Trophoblast cell (in vitro differentiated cells and primary cell): Measurements from ENCODE around the gene PPP1R11.

Source experiments
- DNase-seq, 2 donors: peaks; one replicate each; pipeline ENCODE4 v3.0.0-alpha.2; 2016
- H2AFZ ChIP-seq: 2 replicates; pipeline ENCODE4 v1.6.1; 2013; ENCODE audit warnings: low read length, moderate library complexity, mild to moderate bottlenecking; ENCODE audit not compliant: insufficient read depth, poor library complexity
- H2AK5ac ChIP-seq: 2 replicates; pipeline ENCODE4 v1.6.1; 2013; ENCODE audit warnings: mild to moderate bottlenecking, low read length
- H2BK120ac ChIP-seq: 2 replicates; pipeline ENCODE4 v1.6.1; 2013; ENCODE audit warnings: low read length, mild to moderate bottlenecking, moderate library complexity; ENCODE audit not compliant: insufficient read depth, poor library complexity
- H2BK12ac ChIP-seq: 2 replicates; pipeline ENCODE4 v1.6.1; 2013; ENCODE audit warnings: mild to moderate bottlenecking, low read length, moderate library complexity
- H2BK5ac ChIP-seq: 2 replicates; pipeline ENCODE4 v1.6.1; 2013; ENCODE audit warnings: low read length, low read depth, moderate library complexity, mild to moderate bottlenecking; ENCODE audit not compliant: poor library complexity
- H3K14ac ChIP-seq: 2 replicates; pipeline ENCODE4 v1.6.1; 2013; ENCODE audit warnings: mild to moderate bottlenecking, low read length
- H3K18ac ChIP-seq: 2 replicates; pipeline ENCODE4 v1.6.1; 2013; ENCODE audit warnings: mild to moderate bottlenecking, low read length
- H3K23ac ChIP-seq: 2 replicates; pipeline ENCODE4 v1.6.1; 2013; ENCODE audit warnings: low read length
- H3K27ac ChIP-seq: 2 replicates; pipeline ENCODE4 v1.5.1; 2013; ENCODE audit warnings: low read depth, mild to moderate bottlenecking, inconsistent platforms, low read length, moderate library complexity
- H3K27me3 ChIP-seq: 2 replicates; pipeline ENCODE4 v1.6.1; 2013; ENCODE audit warnings: inconsistent platforms, mild to moderate bottlenecking, low read length, moderate library complexity; ENCODE audit not compliant: insufficient read depth
- H3K36me3 ChIP-seq, 2 experiments: 1 replicate in 1 of 2; 2 replicates in 1 of 2; pipeline ENCODE4 v1.6.1; 2013; ENCODE audit warnings: low read length in 2 of 2, mild to moderate bottlenecking in 2 of 2, moderate library complexity in 1 of 2; ENCODE audit not compliant: insufficient read depth in 2 of 2, control insufficient read depth in 1 of 2
- H3K4ac ChIP-seq: 2 replicates; pipeline ENCODE4 v1.6.1; 2013; ENCODE audit warnings: low read depth, mild to moderate bottlenecking, low read length, moderate library complexity
- H3K4me1 ChIP-seq, 2 experiments: 1 replicate in 1 of 2; 2 replicates in 1 of 2; pipeline ENCODE4 v1.6.1; 2013; ENCODE audit warnings: low read length in 2 of 2, mild to moderate bottlenecking in 2 of 2, moderate library complexity in 1 of 2; ENCODE audit not compliant: insufficient read depth in 2 of 2, control insufficient read depth in 1 of 2
- H3K4me2 ChIP-seq: 2 replicates; pipeline ENCODE4 v1.6.1; 2013; ENCODE audit warnings: inconsistent platforms, mild to moderate bottlenecking, low read length, moderate library complexity
- H3K4me3 ChIP-seq: 2 replicates; pipeline ENCODE4 v1.5.1; 2013; ENCODE audit warnings: mild to moderate bottlenecking, low read depth, low read length, inconsistent platforms
- H3K79me1 ChIP-seq: one replicate; pipeline ENCODE4 v1.6.1; 2013; ENCODE audit warnings: low read length
- H3K79me2 ChIP-seq: 2 replicates; pipeline ENCODE4 v1.6.1; 2013; ENCODE audit warnings: low read length, mild to moderate bottlenecking; ENCODE audit not compliant: control insufficient read depth, insufficient read depth, poor library complexity
- H3K9ac ChIP-seq: 2 replicates; pipeline ENCODE4 v1.6.1; 2013; ENCODE audit warnings: mild to moderate bottlenecking, low read length
- H3K9me3 ChIP-seq: 2 replicates; pipeline ENCODE4 v1.6.1; 2013; ENCODE audit warnings: low read depth, mild to moderate bottlenecking, control low read depth, inconsistent platforms, low read length; ENCODE audit not compliant: insufficient read depth
- H4K12ac ChIP-seq: 2 replicates; pipeline ENCODE4 v1.6.1; 2013; ENCODE audit warnings: low read depth, mild to moderate bottlenecking, low read length, moderate library complexity
- H4K8ac ChIP-seq: 2 replicates; pipeline ENCODE4 v1.6.1; 2013; ENCODE audit warnings: low read depth, mild to moderate bottlenecking, low read length, moderate library complexity
- H4K91ac ChIP-seq: one replicate; pipeline ENCODE4 v1.6.1; 2013; ENCODE audit warnings: low read depth, mild to moderate bottlenecking, low read length, moderate library complexity
- WGBS: extraction: QIAGEN DNeasy Blood & Tissue Kit; methylation state at CpG from one replicate; pipeline ENCODE4 v1.1.7; 2013; ENCODE audit warnings: missing lambda C conversion rate; ENCODE audit not compliant: insufficient read length, insufficient coverage; ENCODE audit errors: extremely low coverage; 5-methylcytosine and 5-hydroxymethylcytosine counted together

Gene PPP1R11

GRCh38 chr6:30112402-30112994 lies 45.5 kb downstream of the PPP1R11 start:
- Histone ChIP-seq H2BK5ac (no peak overlapping the region), H3K27me3 (no peaks in the 10 kb centered on the region), H3K9ac (no peak overlapping the region), H3K18ac (no peak overlapping the region), H2AK5ac (no peak overlapping the region), H3K27ac (no peak overlapping the region), H3K36me3 (no peaks in the 10 kb centered on the region), H4K8ac (no peak overlapping the region), H3K4me3 (no peak overlapping the region), H3K4me1 (no peaks in the 10 kb centered on the region), H3K4me2 (no peak overlapping the region), H3K23ac (no peak overlapping the region), H2BK12ac (no peak overlapping the region), H3K79me2 (no peaks in the 10 kb centered on the region), H2AFZ (no peak overlapping the region), H4K12ac (no peak overlapping the region), H3K14ac (no peak overlapping the region), H3K79me1 (no peaks in the 10 kb centered on the region), H3K4ac (no peak overlapping the region), H4K91ac (no peak overlapping the region), H2BK120ac (no peak overlapping the region), H3K9me3 (no peaks in the 10 kb centered on the region)
- WGBS, result no CpG with 5 or more reads among the region's 10 CpGs
- DNase-seq, result no peak

DNA sequence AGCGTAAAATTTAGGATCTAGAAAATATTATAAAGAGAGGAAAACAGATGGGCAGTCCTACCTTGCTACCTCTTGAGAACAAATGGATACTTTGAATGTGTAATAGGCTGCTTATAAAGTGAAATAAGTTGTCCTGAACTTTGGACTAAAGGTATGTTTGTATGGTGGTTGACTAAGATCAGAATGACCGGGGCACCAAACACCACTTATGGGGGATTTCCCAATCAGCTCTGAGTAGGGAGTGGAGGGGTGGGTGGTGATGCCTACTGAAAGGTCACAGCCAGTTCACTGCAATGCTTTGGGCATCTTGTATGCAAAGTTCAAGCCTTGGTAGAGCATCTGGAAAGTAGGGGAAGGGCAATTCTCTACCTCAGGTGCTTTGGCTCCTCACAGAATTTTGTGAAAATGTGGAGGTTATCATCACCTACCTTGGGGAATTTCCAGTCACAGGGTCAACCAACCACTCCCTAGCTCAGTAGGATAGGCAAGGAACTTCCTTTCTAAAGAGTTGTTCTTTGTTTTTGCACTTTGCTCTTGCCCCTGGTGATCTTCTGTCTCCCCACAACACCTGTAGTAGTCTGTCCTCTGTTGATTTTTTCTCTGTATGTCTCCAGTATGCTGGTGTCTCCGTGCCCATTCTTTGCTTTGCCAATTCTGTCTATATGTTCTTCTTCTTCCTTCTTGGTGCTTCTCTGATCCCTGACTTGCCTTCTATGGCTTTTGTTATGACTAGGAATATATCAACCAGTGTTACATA lies 46.2 kb downstream of the PPP1R11 start, which contains the start of gene TRIM31:
TRIM31 (minus strand) TSS at position 88 of the 757 bp plus-strand sequence. CDS start 285 bp downstream, outside the sequence.
- H3K79me1 ChIP-seq, result no peaks in the 10 kb centered on the region
- no peaks in the 10 kb centered on the region for H3K27me3 ChIP-seq
- H3K14ac ChIP-seq, result no peak within 1 kb of the TSS
- no peak for DNase-seq
- no peak within 1 kb of the TSS for H3K4ac ChIP-seq
- no peaks in the 10 kb centered on the region for H3K36me3 ChIP-seq
- H3K79me2 ChIP-seq, result no peaks in the 10 kb centered on the region
- no peak within 1 kb of the TSS for H3K23ac ChIP-seq
- H2BK12ac ChIP-seq, result no peak within 1 kb of the TSS
- H2BK120ac ChIP-seq, result no peak within 1 kb of the TSS
- H2BK5ac ChIP-seq, result no peak within 1 kb of the TSS
- H3K27ac ChIP-seq, result no peak within 1 kb of the TSS
- no peak within 1 kb of the TSS for H4K8ac ChIP-seq
- 100% methylated on average over 1 of the region's 3 CpGs for WGBS
- H3K4me2 ChIP-seq, result no peak within 1 kb of the TSS
- H3K18ac ChIP-seq, result no peak within 1 kb of the TSS
- H2AK5ac ChIP-seq, result no peak within 1 kb of the TSS
- H3K4me1 ChIP-seq, result no peaks in the 10 kb centered on the region
- no peak within 1 kb of the TSS for H4K91ac ChIP-seq
- H2AFZ ChIP-seq, result no peak within 1 kb of the TSS
- H3K9me3 ChIP-seq, result no peaks in the 10 kb centered on the region
- no peak within 1 kb of the TSS for H4K12ac ChIP-seq
- H3K9ac ChIP-seq, result no peak within 1 kb of the TSS
- no peak within 1 kb of the TSS for H3K4me3 ChIP-seq

- Histone ChIP-seq H3K4me1 (no peaks in the 10 kb centered on the region), H3K9me3 (no peaks in the 10 kb centered on the region), H3K9ac (no peak overlapping the region), H3K4me2 (no peak overlapping the region), H2AFZ (no peak overlapping the region), H3K79me1 (no peaks in the 10 kb centered on the region), H3K27me3 (no peaks in the 10 kb centered on the region), H3K27ac (no peak overlapping the region), H4K91ac (no peak overlapping the region), H3K23ac (no peak overlapping the region), H4K12ac (no peak overlapping the region), H3K79me2 (no peaks in the 10 kb centered on the region), H2BK120ac (no peak overlapping the region), H3K4ac (no peak overlapping the region), H4K8ac (no peak overlapping the region), H2BK12ac (no peak overlapping the region), H2BK5ac (no peak overlapping the region), H2AK5ac (no peak overlapping the region), H3K36me3 (no peaks in the 10 kb centered on the region), H3K4me3 (no peak overlapping the region), H3K14ac (no peak overlapping the region), H3K18ac (no peak overlapping the region)
- DNase-seq, result no peak
- WGBS, result no CpG with 5 or more reads among the region's 1 CpG
These were observed 46.8 kb downstream of the PPP1R11 start for GRCh38 chr6:30113841-30114240.

GRCh38 chr6:30116724-30117123 lies 49.7 kb downstream of the PPP1R11 start:
- H2BK5ac ChIP-seq, result no peak overlapping the region
- H3K4me2 ChIP-seq, result no peak overlapping the region
- no peaks in the 10 kb centered on the region for H3K9me3 ChIP-seq
- H4K8ac ChIP-seq, result no peak overlapping the region
- H4K91ac ChIP-seq, result no peak overlapping the region
- no peak overlapping the region for H3K14ac ChIP-seq
- no peaks in the 10 kb centered on the region for H3K27me3 ChIP-seq
- no peak overlapping the region for H2BK120ac ChIP-seq
- DNase-seq, result no peak
- no peak overlapping the region for H3K4ac ChIP-seq
- no peak overlapping the region for H2BK12ac ChIP-seq
- H2AFZ ChIP-seq, result no peak overlapping the region
- H3K27ac ChIP-seq, result no peak overlapping the region
- H3K79me1 ChIP-seq, result no peaks in the 10 kb centered on the region
- no peak overlapping the region for H3K9ac ChIP-seq
- no peaks in the 10 kb centered on the region for H3K79me2 ChIP-seq
- no peak overlapping the region for H3K4me3 ChIP-seq
- H3K23ac ChIP-seq, result no peak overlapping the region
- no peak overlapping the region for H2AK5ac ChIP-seq
- WGBS, result no CpG with 5 or more reads among the region's 6 CpGs
- no peaks in the 10 kb centered on the region for H3K36me3 ChIP-seq
- no peaks in the 10 kb centered on the region for H3K4me1 ChIP-seq
- H3K18ac ChIP-seq, result no peak overlapping the region
- H4K12ac ChIP-seq, result no peak overlapping the region
